AG20443 (cell line): ENCODE measurements around the gene TRPT1.
"Not testable (repeated sequence)": the region's sequence is repeated elsewhere in the genome, so short reads cannot be mapped to it uniquely, and the experiment has no call there.

Source experiments
- DNase-seq: peaks from one replicate; pipeline ENCODE4 v3.0.0; 2012; ENCODE audit warnings: low spot score, mixed read lengths

The TRPT1 gene

DNA sequence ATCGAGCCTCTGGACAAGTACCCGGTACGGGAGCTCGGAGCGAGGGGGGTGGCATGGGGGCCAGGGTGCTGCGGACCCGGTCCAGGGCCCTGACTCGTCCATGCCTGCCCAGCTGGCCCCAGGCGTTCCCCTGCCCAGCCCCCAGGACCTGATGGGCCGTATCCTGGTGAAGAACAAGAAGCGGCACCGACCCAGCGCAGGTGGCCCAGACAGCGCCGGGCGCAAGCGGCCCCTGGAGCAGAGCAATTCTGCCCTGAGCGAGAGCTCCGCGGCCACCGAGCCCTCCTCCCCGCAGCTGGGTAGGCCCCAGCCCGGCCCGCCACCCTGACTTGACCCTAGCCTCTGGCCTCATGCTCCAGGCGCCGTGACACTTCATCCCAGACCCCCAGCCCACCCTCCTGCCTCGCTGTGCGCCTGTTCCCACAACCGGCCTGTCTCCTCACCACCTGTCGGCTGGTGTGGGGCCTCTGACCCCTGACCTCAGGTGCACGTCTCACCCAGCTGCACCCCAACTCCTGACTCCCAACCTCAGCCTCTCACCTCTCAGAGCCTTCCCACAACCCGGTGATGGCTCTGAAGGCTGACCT is 33.1 kb upstream of the TRPT1 start:
- DNase-seq, result no peak

DNA sequence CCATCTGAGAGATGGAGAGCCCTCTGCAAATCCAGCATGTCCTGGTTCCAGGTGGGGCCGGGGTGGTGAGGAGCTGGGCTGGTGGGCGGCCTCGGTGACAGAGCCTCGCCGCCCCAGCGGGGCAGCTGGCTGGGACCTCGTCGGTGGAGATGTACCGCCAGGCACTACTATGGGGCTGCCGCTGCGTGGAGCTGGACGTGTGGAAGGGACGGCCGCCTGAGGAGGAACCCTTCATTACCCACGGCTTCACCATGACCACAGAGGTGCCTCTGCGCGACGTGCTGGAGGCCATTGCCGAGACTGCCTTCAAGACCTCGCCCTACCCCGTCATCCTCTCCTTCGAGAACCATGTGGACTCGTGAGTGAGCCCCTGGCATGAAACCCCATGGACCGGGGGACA is 32.4 kb upstream of the TRPT1 start:
- DNase-seq, result no peak

DNA sequence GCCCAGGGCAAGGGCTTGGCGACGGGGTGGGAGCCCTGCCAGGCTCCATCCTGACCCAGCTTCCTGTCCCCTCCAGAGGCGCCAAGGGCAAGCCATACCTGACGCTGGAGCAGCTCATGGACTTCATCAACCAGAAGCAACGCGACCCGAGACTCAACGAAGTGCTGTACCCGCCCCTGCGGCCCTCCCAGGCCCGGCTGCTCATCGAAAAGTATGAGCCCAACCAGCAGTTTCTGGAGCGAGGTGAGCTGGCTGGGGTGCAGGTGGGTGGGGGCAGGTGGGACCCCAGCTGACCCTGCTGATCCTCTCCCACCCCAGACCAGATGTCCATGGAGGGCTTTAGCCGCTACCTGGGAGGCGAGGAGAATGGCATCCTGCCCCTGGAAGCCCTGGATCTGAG is 30.3 kb upstream of the TRPT1 start:
- no peak for DNase-seq

DNA sequence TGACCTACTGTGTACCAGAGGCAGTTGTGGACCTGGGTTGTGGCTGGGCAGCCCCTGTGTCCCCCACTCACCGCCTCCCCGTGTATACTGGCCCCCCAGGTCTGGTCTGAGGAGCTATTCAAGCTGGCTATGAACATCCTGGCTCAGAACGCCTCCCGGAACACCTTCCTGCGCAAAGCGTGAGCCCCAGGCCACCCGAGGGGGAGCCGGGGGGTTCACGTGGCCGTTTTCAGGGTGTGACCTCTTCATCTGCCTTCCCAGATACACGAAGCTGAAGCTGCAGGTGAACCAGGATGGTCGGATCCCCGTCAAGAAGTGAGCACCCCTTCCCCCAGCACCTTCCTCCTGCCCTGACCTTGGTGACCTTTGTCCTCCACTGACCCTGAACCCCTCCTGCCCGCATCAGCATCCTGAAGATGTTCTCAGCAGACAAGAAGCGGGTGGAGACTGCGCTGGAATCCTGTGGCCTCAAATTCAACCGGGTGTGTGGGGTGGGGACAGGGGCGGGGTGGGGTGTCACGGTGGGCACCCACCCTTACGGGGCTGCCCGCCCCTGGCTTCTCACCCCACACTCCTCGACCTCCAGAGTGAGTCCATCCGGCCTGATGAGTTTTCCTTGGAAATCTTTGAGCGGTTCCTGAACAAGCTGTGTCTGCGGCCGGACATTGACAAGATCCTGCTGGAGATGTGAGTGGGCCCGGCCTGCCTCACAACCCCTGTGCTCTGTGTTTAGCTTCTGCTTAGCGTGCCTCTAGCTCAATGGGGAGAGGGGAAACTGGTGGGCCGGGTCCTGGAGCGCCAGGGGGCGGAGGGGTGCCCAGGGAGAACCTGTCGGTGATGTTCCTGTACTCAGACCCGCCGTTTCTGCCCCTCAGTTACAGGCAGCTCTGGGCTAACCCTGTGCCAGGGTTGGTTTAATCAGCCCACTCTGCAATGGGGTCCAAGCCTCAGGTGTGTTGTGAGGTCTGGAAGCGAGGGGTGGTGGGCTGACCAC is 29.4 kb upstream of the TRPT1 start:
- DNase-seq, result no peak

DNA sequence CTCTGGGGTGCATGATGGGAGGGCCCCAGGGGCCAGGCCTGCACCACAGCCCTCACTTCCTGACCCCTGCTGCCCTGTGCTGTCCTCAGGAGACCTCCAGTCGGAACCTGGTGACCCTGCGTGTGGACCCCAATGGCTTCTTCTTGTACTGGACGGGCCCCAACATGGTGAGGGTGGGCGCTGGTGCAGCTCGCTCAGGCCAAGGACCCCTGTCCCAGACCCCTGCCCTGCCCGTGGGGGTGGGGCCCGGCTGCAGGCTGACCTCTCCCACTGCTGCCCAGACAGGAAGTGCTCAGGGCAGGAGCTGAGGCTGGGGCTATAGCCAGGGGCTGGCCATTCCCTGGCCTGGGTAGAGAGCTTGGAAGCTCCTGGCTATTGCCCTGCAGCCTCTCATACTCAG is 28.3 kb upstream of the TRPT1 start:
- DNase-seq, result no peak

DNA sequence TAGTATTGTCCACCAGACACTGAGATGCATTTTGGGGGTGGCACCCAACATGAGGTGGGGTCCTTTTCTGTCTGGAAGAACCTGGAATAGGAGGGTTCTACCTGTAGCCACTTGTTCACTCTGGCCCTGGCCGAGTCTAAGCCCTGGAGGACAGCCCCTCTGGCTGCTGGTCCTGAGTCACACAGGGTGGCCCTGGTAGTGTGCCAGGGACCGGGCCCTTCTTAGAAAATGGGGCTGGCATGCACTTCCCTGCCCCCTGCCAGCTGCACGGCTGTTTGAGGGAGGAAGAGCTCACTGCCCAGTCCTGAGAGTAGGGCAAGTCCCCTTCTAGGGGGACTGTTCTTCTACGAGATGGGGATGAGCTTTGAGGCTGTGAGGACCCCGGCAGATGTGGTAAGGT is 27.5 kb upstream of the TRPT1 start:
- DNase-seq, result no peak

DNA sequence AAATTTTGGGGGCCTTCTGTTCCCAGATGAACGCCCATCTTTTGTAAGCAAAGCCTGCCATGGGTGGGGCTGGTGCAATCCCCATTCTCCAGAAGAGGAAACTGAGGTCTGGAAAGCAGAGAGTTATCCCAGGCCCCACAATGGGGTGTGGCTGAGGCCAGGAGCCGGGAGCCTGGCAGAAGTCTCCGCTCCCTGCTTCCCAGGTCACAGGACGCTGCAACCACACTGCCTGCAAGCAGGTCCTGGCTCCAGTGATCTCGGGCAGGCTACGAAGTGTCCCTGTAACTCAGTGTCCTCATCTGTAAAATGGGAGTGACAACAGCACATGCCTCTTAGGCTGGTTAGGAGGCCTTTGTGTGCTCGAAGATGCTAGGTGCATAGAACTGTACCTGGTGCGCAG is 27.1 kb upstream of the TRPT1 start:
- DNase-seq, result no peak

DNA sequence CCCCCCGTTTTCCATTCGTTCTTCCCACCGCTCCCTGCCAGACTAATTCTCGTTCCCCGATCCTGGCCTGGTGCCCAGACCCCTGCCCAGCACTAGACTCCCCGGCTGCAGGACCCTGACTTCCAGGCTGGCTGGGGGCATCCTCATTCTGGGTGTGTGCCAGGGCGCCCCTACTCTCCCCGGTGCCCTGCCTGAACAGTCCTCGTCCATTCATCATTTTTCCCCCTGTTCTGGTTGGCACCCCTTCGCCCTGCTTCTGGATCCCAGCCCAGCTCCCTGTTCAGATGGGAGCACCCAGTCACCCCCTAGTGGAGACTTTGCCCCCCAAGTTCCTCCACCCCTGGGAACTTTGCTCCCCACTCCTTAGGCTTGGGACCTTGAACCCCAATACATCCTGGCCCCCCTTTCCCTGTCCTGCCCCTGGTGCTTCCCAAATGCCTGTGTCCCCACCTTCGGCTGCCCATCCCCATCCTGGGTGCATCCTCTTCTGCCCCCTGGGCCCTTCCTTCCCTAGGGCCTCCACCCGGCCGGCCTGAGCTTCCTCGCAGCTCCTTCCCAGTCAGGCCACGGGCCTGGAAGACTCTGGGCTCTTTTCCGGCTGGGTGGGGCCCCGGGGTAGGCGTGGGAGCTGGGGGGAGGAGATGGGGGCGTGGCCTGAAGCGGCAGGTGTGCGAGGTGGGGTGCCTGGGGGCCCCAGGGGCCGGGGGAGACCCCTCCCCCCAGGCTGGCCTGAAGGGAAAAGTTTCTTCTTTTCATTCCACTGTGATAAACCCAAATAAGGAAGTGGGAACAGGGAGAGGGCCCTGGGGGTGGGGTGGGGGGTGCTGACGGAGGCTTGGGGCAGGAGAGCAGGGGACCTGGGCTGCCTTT is 26.3 kb upstream of the TRPT1 start:
- DNase-seq, result peak; percentile 79

DNA sequence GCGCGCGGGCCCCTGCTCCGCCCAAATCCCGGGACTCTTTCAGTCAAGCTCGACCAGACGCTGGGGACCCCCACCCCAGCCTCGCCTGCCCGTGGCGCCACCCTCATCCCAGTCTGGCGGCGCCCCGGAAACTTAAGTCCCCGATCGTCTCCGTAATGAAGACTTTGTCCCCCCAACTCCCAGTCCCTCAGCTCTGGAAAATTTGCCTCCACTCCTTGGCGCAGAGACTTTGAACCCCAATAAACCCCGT is 25.7 kb upstream of the TRPT1 start:
- DNase-seq, result no peak

DNA sequence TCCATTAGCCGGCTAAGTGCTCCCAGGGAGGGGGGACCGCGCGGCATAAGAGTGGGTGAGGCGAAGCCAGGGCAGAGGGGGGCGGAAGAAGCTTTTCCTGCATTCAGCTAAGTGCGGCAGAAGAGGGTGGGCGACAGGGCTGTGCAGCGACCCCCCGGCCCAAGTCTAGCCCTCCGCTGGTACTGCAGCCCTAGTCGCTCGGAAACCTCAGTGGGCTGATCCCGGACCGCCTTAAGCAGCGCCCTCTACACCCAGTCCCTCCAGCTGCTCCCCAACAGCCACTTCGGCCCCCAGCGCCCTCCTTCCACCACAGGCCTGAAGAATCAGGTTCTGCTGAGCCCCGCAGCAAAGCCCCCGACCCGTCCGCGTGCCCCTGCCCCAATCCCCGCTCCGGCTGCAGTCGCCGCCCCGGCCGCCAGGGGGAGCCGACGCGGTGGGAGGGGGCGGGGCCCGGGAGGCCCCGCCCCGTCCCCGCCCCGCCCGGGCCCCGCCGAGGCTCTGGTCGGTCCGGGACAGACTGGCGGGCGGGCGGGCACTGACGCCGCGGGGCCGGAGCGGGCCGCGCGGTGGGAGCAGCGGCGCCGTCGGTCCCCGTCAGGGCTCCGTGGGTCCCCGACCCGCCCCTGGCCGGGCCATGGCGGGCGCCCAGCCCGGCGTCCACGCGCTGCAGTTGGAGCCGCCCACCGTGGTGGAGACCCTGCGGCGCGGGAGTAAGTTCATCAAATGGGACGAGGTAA is 25.2 kb upstream of the TRPT1 start, which contains the start of gene PLCB3:
PLCB3 (plus strand) TSS at position 515 of the 737 bp plus-strand sequence; CDS start at position 635, 120 bp downstream.
- peak; percentile 92 for DNase-seq

DNA sequence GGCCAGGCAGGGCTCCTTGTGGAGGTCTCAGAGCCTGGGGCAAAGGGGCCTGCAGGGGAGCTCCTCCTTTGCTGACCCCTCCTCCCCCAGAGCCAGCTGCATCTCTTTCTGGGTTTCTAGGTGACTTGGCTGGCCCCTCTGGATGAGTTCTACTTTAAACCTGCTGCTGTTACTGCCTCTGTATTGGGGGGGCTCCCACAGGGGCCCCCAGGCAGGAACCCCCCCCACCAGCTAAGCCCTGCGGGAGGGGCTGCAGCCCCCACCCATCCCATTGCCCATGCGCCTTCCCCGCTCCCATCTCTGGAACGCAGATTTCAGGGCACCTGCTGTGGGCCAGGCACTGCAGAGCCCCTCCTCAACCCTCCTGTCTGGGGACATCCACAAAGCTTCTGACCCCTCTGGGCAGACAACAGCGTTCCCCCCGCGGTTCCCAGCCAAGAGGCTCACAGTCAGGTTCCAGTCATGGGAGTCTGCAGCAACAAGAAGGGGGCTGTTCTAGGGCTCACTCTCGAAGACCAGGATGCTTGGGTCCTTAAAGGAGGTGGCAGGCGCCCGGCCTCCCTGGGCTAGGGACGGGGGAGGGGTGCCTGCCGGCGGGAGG is 24.5 kb upstream of the TRPT1 start:
- DNase-seq, result no peak

DNA sequence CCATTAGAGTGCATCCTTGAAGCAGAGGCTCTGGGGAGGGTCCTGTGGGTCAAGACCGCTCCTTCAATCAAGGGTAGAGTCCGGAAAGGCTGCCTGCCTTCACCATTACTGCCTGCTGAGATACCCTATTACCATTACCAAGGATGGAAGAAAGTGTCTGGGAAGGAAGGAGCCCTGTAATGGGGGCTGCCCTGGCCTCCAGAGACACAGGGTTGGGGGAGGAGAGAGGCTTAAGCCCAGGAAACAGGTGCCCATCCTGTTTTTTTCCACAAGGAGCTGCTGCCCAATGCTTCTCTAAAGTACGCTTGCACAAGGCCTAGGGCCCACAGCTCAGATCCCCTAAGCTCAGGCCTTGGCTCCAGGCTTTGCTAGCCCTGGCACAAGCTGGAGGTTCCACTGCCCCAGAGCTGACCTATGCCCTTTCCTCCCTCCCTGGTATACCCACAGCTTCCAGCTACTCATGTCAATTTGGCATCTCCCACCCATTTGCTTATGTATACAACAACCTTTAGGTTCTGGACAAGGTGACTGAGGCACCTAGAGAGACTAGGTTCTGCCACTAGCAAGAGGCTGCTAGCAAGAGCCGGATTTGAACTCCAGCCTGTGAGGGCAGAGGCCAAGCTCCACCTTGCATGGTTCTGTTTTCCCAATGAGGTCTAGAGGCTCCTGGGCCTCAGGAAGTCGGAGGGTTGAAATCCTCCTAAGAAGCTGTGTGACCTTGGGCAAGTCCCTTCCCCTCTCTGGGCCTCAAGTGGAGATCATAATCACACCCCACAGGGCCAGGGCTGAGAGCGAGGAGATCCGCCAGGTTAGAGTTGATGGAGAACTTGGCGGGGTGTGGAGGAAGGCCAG is 23.8 kb upstream of the TRPT1 start:
- no peak for DNase-seq

DNA sequence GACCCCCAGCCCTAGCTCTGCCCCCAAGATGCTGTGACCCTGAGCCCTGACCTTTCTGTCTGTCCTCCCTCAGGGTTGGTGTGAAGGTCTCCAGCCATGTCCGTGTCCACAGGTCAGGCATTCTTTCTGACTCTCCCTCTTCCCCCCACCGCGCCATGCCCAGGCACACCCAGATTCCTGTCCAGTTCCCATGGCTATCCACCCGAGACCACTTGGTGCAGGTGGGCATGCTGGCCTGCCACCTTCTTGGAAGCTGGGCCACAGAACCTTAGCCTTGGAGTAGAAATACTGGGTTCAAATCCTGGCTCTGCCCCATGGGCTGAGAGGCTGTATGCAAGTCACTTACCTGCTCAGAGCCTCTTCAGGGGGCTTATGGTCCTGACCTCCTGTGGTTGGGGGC is 23.1 kb upstream of the TRPT1 start:
- no peak for DNase-seq

DNA sequence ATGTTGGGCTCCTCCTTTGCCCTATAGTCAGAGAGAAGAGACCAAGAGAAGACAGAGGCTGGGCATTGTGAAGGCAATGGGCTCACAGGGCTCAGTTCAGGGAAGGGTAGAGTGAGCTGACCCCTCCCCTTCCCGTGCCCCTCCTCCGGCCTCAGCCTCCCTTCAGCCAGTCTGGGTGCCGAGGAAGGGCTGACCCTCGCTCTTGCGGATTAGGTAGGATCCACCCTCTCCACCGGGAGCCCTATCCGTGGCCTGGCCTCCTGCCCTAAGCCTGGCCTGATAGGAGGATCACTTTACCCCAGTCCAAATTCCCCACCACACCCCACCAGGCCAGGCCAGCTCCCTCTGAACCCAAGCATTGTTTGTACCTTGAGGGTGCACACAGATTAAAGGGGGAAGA is 22.6 kb upstream of the TRPT1 start:
- no peak for DNase-seq

DNA sequence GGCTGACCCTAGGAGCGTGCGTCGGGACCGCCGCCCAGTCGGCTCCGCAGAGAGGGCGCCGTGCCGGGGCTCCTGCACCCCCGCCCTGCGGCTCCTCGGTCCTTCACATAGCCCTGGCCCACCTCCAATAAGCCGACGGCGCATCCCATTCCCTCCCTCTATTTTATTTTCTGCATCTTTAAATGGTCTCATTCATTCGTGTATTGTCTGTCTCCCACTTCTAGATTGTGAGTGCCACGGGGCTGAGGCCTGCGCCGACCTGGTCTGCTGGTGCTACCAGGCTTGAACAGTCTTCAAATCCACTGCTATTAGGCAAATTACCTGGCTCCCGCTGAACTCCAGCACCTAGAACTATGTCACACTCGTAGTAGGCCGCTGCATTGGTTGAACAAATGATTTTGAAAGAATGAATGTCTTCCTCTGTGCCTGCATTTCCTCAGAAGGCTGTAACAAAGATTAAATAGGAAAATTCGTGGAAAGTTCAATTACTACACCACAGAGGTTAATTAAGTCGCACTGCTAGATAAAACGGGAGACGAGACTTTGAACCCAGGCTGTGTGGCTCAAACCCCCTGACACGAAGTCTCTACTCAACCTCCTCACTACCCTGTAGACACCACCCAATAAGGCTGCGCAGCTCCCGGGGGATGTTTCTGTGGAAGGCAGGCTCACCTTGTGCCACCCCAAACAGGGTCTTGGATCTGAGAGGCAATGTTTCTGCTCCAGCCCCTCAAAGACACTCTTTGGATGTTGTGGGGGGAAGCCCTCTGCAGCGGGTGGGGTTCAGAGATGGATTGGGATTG is 21.9 kb upstream of the TRPT1 start:
- DNase-seq, result no peak

DNA sequence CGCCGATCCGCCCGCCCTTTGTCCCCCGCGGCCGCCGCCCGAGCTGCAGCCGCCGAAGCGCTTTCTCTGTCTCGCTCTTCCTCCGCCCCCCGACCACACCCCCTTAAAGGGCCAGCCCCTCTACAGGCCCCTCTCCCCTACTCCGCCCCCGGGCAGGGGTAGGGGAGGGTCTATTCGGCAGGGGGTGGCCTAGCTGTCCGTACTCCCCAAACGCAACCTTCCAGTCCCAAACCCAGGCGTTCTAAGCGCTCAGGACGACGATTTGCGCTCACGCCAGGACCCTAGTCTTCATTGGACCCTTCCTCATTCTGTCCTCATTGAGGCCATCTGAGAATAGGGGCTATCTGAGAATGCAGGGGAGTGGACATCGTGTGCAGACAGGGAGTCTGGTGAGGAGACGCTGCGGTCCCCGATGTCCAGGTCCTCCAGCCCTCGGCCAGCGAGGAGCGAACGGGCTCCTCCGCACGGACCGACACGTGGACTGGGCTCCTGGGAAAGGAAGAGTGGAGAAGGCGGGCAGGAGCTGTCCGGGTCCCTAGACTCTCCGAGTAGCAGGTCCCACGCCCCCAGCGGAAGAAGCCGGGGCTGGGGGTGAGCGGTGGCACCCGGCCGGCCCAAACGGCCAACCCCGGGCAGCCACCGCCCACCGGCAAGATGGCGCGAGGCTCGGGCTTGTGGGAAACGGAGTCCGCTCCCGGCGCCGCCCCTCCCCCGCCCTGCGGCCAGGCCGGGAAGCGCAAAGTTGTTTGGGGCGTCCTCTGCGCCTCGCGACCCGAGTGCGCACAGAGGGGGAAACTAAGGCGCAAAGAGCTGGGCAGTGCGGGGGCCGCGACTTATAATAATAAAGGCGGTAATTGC is 21.1 kb upstream of the TRPT1 start, which contains the start of gene PPP1R14B:
PPP1R14B (minus strand) TSS at position 73 of the 858 bp plus-strand sequence. CDS start 270 bp downstream, outside the sequence.
- DNase-seq, result peak; percentile 92

DNA sequence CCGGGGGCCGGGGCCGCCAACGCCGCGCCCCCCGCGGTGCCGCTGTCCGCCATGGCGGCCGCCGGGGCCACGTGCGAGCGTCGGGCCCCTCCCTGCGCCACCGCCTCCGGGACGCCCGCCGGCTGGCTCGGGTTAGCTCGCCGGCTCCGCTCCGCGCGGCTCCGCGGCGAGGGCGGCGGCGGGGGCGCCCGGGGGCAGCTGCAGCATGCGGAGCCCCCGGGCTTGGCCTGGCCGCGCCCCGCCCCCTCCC is 20.6 kb upstream of the TRPT1 start:
- not testable (repeated sequence) for DNase-seq

DNA sequence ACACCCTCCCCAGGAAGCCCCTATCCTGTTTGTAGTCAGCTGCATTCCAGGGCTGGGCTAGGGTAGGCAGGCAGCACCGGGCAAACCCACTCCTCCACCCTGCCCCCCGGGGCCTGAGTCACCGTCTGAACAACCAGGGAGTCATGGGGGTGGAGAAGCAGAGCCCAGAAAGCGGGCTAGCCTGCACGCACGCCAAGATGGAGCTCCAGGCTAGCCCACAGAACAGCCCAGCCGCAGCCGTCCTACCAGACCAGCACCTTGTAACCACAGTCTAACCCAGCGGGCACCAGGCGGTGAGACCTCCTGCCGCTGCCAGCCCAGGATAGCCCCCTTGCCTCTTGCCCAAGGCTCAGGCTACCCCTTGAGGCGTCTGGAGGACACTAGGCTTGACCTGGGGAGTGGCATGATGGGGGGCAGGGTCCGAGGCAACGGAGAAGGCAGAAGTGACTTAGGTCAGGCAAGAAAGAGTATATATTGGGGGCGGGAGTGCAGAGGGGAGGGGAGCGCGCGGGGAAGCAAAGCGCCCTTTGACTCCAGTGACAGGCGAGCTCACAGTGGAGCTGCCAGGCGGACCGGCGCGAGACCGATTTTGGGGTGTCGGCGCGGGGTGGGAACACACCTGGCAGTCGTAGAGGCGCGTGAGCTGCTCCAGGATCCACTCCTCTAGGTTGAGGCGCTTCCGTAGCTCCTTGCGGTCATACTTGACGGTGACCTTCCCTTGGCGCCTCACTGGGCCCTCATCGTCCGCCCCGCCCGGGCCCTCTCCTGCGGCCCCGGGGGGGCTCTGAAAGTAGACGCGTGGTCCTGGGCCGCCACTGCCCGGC is 20.0 kb upstream of the TRPT1 start:
- DNase-seq, result peak; percentile 83
